GM21526 (cell line): ENCODE results near the gene LTK.
"Not testable (repeated sequence)": the region's sequence is repeated elsewhere in the genome, so short reads cannot be mapped to it uniquely, and the experiment has no call there.

Experiments
- ATAC-seq: cut with Tn5 transposase; IDR thresholded peaks from one replicate; pipeline ENCODE4 v1.9.1; 2021; ENCODE audit warnings: moderate library complexity; ENCODE audit not compliant: unreplicated experiment, low FRiP score

Gene LTK

GRCh38 chr15:41480396-41481140 lies 33.1 kb downstream of the LTK start:
- ATAC-seq, result no peak

DNA sequence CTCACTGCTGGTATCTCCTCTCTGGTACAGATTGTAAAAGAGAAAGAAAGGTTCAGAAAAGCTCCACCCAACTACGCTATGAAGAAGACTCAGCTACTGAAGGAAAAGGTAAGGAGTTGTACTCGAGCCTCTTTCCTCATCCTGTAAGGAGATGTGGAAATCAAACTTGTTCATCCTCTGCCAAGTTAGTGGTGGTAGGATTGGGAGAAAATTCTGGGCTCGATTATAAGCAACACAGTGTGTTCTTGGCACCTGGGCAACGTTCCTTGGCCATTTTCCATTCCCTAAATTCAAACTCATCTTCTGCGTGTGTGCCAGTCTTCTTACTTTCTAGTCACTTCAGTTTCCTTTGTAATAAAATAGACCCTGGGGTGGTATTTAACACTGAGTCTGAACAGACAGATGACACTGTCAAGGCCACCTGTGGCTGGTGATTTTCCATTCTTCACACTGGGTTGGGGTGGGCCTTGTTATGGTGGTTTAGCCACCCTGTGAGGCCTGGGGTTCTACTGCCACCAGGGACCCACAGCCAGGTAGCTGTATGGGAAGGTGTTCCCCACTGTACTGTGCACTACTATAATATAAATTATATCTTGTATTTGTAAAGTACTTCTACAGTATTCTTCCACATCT lies 37.1 kb downstream of the LTK start:
- no peak for ATAC-seq

GRCh38 chr15:41474941-41475340 lies 38.7 kb downstream of the LTK start:
- no peak for ATAC-seq

GRCh38 chr15:41474436-41474835 lies 39.2 kb downstream of the LTK start:
- ATAC-seq, result no peak

GRCh38 chr15:41473418-41473817 lies 40.2 kb downstream of the LTK start:
- no peak for ATAC-seq

- not testable (repeated sequence) for ATAC-seq
Observed at GRCh38 chr15:41469644-41470043, 44.0 kb downstream of the LTK start.

- no peak for ATAC-seq
Observed at GRCh38 chr15:41466711-41467110, 46.9 kb downstream of the LTK start.

- no peak for ATAC-seq
Observed at GRCh38 chr15:41465822-41466421, 47.7 kb downstream of the LTK start.

DNA sequence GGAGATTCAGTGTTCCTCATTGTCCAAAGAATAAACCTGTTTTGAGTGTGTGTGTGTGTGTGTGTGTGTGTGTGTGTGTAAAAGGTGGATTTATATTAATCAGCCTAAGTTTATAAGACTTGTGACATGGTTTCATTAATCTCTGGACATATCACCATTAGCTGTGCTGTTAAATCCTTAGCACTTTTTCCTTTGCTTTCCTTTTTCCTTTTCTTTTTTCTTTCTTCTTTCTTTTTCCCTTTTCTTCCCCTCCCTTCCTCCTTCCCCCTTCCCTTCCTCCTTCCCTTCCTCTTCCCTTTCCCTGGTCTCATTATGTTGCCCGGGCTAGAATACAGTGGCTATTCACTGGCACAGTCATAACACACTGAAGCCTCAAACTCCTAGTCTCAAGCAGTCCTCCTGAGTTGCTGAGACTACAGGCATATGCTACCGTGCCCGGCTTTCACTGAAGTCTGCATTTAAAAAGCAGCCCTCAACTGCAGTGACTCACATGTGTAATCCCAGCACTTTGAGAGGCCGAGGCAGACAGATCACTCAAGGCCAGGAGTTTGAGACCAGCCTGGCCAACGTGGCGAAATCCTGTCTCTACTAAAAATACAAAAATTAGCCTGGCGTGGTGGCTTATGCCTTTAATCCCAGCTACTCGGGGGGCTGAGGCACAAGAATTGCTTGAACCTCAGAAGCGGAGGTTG lies 48.6 kb downstream of the LTK start:
- ATAC-seq, result no peak

DNA sequence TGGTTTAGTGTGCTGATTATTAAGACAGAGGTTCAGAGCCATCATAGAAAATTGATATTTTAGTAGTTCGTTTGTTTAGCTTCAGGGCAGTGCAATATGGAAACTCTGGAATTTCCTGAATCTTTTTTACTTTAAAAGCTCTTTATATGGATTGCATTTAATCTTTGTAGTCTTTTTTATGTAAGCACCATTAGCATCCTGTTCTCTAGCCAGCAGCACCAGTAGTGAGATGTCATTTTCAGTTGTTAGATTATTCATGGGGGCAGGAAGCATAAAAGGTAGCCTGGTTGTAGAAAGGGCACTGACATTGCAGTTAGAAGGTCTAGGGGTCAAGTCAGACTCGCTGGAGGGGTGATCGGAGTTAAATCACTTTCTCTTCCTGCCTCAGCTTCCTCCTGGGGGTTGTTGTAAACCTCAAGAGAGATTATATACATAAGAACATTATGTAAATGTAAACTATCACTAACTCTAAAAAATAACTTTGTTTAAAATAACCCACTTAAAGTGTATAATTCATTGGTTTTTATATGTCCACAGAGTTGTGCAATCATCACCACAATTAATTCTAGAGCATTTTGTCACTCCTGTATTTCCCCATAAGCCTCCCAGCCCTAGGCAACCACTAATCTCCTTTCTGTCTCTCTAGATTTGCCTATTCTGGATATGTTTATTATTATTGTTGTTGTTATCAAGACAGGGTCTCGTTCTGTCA lies 51.4 kb downstream of the LTK start:
- no peak for ATAC-seq
